ENCODE results near the gene PHACTR2. TPM values are rescaled to one million over a fixed set of nuclear protein-coding genes. Genes with fewer than 3 reads are reported as not detected.

Gene PHACTR2
- total and polyA plus RNA-seq, 4 donors: 4.0 to 23.8 (median 15.0) TPM

DNA sequence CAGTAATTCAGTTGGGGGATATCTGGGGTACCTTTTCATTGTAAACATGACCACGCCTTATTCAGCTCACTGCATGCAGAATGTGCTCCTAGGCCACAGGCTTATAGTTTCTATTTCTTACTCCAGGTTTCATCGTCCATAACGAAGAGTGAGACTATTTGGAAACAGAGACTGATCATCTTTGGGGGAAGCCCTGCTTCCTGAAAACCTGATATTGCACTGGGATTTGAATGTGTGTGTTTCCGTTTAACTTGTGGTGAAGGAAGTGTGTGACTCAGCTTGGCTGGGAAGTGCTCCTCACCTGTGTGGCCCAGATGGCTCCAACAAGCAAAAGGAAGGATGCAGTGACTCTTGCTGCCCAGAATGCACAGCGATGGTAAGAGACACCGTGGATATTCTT, 145.8 kb downstream of the PHACTR2 start:
- TF ChIP-seq, protein P1, sequence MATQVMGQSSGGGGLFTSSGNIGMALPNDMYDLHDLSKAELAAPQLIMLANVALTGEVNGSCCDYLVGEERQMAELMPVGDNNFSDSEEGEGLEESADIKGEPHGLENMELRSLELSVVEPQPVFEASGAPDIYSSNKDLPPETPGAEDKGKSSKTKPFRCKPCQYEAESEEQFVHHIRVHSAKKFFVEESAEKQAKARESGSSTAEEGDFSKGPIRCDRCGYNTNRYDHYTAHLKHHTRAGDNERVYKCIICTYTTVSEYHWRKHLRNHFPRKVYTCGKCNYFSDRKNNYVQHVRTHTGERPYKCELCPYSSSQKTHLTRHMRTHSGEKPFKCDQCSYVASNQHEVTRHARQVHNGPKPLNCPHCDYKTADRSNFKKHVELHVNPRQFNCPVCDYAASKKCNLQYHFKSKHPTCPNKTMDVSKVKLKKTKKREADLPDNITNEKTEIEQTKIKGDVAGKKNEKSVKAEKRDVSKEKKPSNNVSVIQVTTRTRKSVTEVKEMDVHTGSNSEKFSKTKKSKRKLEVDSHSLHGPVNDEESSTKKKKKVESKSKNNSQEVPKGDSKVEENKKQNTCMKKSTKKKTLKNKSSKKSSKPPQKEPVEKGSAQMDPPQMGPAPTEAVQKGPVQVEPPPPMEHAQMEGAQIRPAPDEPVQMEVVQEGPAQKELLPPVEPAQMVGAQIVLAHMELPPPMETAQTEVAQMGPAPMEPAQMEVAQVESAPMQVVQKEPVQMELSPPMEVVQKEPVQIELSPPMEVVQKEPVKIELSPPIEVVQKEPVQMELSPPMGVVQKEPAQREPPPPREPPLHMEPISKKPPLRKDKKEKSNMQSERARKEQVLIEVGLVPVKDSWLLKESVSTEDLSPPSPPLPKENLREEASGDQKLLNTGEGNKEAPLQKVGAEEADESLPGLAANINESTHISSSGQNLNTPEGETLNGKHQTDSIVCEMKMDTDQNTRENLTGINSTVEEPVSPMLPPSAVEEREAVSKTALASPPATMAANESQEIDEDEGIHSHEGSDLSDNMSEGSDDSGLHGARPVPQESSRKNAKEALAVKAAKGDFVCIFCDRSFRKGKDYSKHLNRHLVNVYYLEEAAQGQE (IDR thresholded peaks at IDR 0.05): no peak
- TF ChIP-seq, protein P2, sequence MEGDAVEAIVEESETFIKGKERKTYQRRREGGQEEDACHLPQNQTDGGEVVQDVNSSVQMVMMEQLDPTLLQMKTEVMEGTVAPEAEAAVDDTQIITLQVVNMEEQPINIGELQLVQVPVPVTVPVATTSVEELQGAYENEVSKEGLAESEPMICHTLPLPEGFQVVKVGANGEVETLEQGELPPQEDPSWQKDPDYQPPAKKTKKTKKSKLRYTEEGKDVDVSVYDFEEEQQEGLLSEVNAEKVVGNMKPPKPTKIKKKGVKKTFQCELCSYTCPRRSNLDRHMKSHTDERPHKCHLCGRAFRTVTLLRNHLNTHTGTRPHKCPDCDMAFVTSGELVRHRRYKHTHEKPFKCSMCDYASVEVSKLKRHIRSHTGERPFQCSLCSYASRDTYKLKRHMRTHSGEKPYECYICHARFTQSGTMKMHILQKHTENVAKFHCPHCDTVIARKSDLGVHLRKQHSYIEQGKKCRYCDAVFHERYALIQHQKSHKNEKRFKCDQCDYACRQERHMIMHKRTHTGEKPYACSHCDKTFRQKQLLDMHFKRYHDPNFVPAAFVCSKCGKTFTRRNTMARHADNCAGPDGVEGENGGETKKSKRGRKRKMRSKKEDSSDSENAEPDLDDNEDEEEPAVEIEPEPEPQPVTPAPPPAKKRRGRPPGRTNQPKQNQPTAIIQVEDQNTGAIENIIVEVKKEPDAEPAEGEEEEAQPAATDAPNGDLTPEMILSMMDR (IDR thresholded peaks at IDR 0.05; ENCODE audit: low read depth, low read length, missing input control): no peak
- no peak for TF ChIP-seq GABPA (IDR thresholded peaks at IDR 0.05 in 1 of 2, conservative IDR thresholded peaks at IDR 0.05 in 1 of 2)
- TF ChIP-seq NR2F2 (IDR thresholded peaks at IDR 0.05): no peak
- no peak for TF ChIP-seq ZBTB33 (IDR thresholded peaks at IDR 0.05)
- TF ChIP-seq EGR1 (IDR thresholded peaks at IDR 0.05; ENCODE audit: low read depth in 2 of 2): no peak
- no peak for TF ChIP-seq FOXA1 (IDR thresholded peaks at IDR 0.05)
- no peak for TF ChIP-seq JUND (IDR thresholded peaks at IDR 0.05)
- no peak for TF ChIP-seq RXRA (IDR thresholded peaks at IDR 0.05)
- no peak for TF ChIP-seq FOXA2 (IDR thresholded peaks at IDR 0.05)
- TF ChIP-seq YY1 (IDR thresholded peaks at IDR 0.05): no peak
- TF ChIP-seq, protein P3, sequence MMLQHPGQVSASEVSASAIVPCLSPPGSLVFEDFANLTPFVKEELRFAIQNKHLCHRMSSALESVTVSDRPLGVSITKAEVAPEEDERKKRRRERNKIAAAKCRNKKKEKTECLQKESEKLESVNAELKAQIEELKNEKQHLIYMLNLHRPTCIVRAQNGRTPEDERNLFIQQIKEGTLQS (IDR thresholded peaks at IDR 0.05): no peak
- H3K9me3 ChIP-seq (ENCODE audit: control insufficient read depth in 4 of 4, low read length in 3 of 4): no peaks in the 10 kb centered on the region
- DNase-seq (ENCODE audit: low spot score): no peak
- no peaks in the 10 kb centered on the region for H3K27me3 ChIP-seq (ENCODE audit: control insufficient read depth in 4 of 4, insufficient read depth in 4 of 4, low read length in 3 of 4)
- no peak overlapping the region for H3K27ac ChIP-seq (ENCODE audit: low read depth in 1 of 2, low read length in 2 of 2)
- H3K4me3 ChIP-seq (ENCODE audit: low read depth in 1 of 3, low read length in 3 of 3): no peak overlapping the region
- H3K36me3 ChIP-seq (ENCODE audit: control insufficient read depth in 4 of 4, insufficient read depth in 3 of 4, low read depth in 1 of 4, low read length in 3 of 4): peaks cover 0 to 11% (median 0%) of the 10 kb centered on the region in 4 donors
- H3K9ac ChIP-seq (ENCODE audit: low read depth in 1 of 2, low read length in 2 of 2): no peak overlapping the region
- H3K4me1 ChIP-seq (ENCODE audit: control insufficient read depth in 4 of 4, insufficient read depth in 4 of 4, low read length in 3 of 4): no peaks in the 10 kb centered on the region
- 84% methylated on average over 6 of the region's 6 CpGs for WGBS

DNA sequence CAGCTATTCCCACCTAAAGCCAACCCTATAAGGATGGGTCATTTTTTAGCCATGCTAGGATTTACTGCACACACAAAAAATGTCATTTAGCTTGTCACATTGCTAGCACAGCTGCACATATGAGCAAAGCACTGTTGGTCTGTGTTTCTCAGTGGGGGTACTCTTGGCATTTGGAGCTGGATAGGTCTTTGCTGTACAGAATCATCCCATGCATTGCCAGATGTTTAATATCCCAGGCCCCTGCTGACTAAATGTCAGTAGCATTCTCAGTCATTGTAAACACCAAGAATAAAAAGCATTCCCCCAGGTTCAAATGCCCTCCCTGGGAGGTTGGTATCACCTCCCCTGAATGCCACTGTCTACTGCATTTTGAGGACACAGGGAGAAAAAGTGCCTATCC, 150.8 kb downstream of the PHACTR2 start:
- Histone ChIP-seq H3K9ac (ENCODE audit: low read depth in 1 of 2, low read length in 2 of 2) (no peak overlapping the region), H3K27me3 (ENCODE audit: control insufficient read depth in 4 of 4, insufficient read depth in 4 of 4, low read length in 3 of 4) (no peaks in the 10 kb centered on the region), H3K9me3 (ENCODE audit: control insufficient read depth in 4 of 4, low read length in 3 of 4) (no peaks in the 10 kb centered on the region), H3K4me3 (ENCODE audit: low read depth in 1 of 3, low read length in 3 of 3) (no peak overlapping the region), H3K36me3 (ENCODE audit: control insufficient read depth in 4 of 4, insufficient read depth in 3 of 4, low read depth in 1 of 4, low read length in 3 of 4) (peaks cover 0 to 11% (median 0%) of the 10 kb centered on the region in 4 donors), H3K4me1 (ENCODE audit: control insufficient read depth in 4 of 4, insufficient read depth in 4 of 4, low read length in 3 of 4) (no peaks in the 10 kb centered on the region), H3K27ac (ENCODE audit: low read depth in 1 of 2, low read length in 2 of 2) (no peak overlapping the region)
- no peak for DNase-seq (ENCODE audit: low spot score)
- TF ChIP-seq FOXA1 (IDR thresholded peaks at IDR 0.05) (no peak), GABPA (IDR thresholded peaks at IDR 0.05 in 1 of 2, conservative IDR thresholded peaks at IDR 0.05 in 1 of 2) (no peak), NR2F2 (IDR thresholded peaks at IDR 0.05) (no peak), HNF4A (conservative IDR thresholded peaks at IDR 0.05) (no peak), TAF1 (conservative IDR thresholded peaks at IDR 0.05) (no peak), EGR1 (IDR thresholded peaks at IDR 0.05; ENCODE audit: low read depth in 2 of 2) (no peak), YY1 (IDR thresholded peaks at IDR 0.05) (no peak), RXRA (IDR thresholded peaks at IDR 0.05) (no peak), RAD21 (IDR thresholded peaks at IDR 0.05) (no peak), HNF4G (IDR thresholded peaks at IDR 0.05) (no peak), MAX (IDR thresholded peaks at IDR 0.05) (no peak), SP1 (IDR thresholded peaks at IDR 0.05) (no peak)
- TF ChIP-seq, protein P3 (IDR thresholded peaks at IDR 0.05): no peak
- TF ChIP-seq, protein P1 (IDR thresholded peaks at IDR 0.05): no peak
